ENCODE data around the gene ITGBL1.

The ITGBL1 gene

DNA sequence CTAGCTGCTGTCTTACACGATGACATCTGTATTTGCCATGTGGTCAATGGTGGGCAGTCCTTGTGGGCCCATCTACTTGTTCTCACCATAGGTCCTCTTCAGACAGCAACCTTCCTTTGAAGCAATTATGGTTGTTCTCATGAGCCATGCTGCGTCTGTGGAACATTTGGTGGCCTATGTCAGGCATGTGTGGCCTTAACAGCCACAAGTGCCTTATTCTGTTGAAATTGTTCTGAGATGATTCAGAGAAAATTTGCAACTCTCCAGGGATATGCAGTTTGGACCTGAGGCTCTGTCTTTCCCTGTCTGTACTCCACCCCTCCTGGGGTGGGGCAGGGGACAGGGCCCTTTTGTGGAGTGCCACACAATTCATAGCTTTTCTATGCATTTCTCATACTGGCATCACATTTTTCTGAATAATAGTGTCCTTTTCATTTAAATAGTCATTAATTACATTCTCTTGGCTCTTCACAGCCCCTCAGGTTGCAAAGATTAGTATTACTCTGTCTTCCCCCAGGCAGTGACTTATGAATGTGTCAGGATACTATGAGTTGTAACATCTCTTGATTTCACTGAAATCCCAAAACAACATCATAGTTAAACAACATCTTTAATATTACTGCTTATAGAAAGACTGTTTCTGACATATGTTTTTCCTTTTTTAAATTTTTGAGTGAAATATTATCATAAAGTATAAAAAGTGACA is 102.1 kb downstream of the ITGBL1 start:
- POLR2A ChIA-PET (ENCODE audit: low non-redundant PET): no interaction called here
- TF ChIP-seq, protein P1, sequence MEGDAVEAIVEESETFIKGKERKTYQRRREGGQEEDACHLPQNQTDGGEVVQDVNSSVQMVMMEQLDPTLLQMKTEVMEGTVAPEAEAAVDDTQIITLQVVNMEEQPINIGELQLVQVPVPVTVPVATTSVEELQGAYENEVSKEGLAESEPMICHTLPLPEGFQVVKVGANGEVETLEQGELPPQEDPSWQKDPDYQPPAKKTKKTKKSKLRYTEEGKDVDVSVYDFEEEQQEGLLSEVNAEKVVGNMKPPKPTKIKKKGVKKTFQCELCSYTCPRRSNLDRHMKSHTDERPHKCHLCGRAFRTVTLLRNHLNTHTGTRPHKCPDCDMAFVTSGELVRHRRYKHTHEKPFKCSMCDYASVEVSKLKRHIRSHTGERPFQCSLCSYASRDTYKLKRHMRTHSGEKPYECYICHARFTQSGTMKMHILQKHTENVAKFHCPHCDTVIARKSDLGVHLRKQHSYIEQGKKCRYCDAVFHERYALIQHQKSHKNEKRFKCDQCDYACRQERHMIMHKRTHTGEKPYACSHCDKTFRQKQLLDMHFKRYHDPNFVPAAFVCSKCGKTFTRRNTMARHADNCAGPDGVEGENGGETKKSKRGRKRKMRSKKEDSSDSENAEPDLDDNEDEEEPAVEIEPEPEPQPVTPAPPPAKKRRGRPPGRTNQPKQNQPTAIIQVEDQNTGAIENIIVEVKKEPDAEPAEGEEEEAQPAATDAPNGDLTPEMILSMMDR (conservative IDR thresholded peaks at IDR 0.05; ENCODE audit: low read depth): no peak
- no peak overlapping the region for H3K27ac ChIP-seq
- no peak for DNase-seq (ENCODE audit: low spot score)
- CTCF ChIA-PET: no interaction called here

DNA sequence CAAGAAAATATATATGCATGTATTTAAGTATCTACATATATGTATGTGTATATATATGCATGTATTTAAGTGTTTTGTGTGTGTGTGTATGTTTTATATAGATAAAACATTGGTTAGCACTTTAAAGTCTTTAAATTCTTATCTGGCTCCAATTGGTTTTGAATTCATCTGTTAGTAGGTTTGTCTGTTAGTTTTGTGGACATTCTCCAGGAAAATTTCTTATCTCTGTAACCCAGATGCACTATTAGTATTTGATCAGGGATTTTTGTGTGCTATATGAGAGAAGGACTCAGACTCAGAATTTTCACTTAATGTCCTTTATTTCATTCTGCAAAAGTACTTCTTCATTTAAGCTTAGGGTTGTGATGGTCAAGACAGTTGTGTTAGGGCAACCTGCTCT is 103.1 kb downstream of the ITGBL1 start:
- no peak for DNase-seq (ENCODE audit: low spot score)
- TF ChIP-seq, protein P1 (conservative IDR thresholded peaks at IDR 0.05; ENCODE audit: low read depth): no peak
- ChIA-PET POLR2A (ENCODE audit: low non-redundant PET) (no interaction called here), CTCF (no interaction called here)
- H3K27ac ChIP-seq: no peak overlapping the region

DNA sequence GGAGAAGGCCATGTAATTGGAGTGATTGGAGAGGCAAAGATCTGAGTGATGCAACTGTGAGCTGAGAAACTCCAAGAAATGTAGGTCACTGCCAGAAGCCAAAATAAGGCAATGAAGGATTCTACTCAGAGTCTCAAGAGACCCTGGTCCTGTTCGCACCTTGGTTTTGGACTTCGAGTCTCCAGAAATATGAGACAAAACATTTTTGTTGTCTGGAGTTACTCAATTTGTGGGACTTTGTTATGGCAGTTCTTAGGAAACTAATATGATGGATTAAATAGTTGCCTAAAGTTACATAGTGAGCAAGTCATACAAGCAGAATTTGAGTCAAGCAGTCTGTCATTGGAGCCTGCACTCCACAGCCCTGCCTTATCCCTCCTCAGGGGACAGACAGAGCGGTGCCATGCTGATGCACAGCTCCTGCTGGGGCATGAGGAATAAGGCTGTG is 104.2 kb downstream of the ITGBL1 start:
- TF ChIP-seq, protein P1 (conservative IDR thresholded peaks at IDR 0.05; ENCODE audit: low read depth): no peak
- H3K27ac ChIP-seq: no peak overlapping the region
- DNase-seq (ENCODE audit: low spot score): no peak
- CTCF ChIA-PET: no interaction called here
- POLR2A ChIA-PET (ENCODE audit: low non-redundant PET): no interaction called here

DNA sequence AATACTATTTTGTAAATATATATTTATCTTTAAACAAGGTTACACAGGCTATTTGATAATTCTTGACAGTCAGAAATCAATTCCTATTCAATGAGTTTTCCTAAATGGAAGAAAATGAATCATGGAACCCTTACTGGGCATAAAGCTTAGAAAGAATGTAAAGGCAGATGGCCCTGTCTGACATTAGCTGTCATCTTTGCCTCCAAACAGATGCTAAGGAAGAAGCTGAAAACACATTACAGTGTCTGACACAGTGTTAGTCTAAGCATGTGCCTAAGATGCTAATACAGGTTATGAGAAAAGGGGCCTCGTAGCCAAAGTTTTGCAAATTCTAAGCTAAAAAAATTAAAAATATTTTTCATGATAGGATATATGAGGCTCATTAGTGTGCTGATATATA is 112.8 kb downstream of the ITGBL1 start:
- CTCF ChIA-PET: no interaction called here
- DNase-seq (ENCODE audit: low spot score): no peak
- POLR2A ChIA-PET (ENCODE audit: low non-redundant PET): no interaction called here
- TF ChIP-seq, protein P1 (conservative IDR thresholded peaks at IDR 0.05; ENCODE audit: low read depth): no peak
- H3K27ac ChIP-seq: no peak overlapping the region

DNA sequence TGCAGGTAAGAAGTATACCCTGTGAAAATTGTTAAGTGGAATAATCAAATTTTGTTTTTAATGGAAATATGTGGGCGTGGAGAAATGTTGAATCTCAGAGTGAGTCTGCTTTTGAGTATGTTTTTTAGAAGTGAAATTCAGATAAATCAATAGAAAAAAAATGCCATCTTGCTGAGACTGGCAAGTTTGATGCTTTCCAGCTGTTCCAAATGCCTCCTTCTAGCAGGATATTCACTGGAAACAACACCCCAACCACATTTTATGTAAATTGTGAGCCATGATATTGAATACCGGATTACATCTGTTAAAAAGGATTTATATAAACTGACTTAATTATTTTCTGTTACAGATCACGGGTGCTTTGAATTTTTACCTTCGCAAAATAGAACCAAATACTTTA is 115.4 kb downstream of the ITGBL1 start:
- ChIA-PET CTCF (interaction anchor here (0.7 kb wide), 1 partner anchor 8 kb away, joined by 3 read pairs; no protein-coding TSS in a partner anchor), POLR2A (ENCODE audit: low non-redundant PET) (no interaction called here)
- TF ChIP-seq, protein P1 (conservative IDR thresholded peaks at IDR 0.05; ENCODE audit: low read depth): no peak
- DNase-seq (ENCODE audit: low spot score): no peak
- H3K27ac ChIP-seq: no peak overlapping the region

DNA sequence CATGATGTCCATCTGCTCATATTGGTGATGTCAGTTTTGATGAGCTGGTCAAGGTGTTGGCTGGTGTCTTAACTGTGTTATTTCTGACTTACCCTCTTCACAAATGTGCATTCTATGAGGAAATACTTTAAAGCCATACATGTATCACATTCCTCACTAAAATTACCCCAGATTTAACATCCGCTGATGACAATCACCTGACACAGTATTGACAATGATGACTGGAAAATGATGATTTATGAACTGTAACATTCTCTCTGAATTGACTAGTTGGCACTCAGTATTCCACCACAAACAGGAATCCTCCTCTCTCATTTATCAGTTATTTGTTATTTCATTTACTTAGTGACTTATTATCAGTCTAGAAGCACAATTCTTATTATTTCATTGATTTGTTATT is 117.3 kb downstream of the ITGBL1 start:
- TF ChIP-seq, protein P1 (conservative IDR thresholded peaks at IDR 0.05; ENCODE audit: low read depth): no peak
- H3K27ac ChIP-seq: no peak overlapping the region
- CTCF ChIA-PET: no interaction called here

More for the DNA sequence above, 117.3 kb downstream of the ITGBL1 start:
- POLR2A ChIA-PET (ENCODE audit: low non-redundant PET): no interaction called here
- DNase-seq (ENCODE audit: low spot score): no peak

All from RWPE1 (cell line).